ENCODE measurements around the gene TXNRD2.

DNA sequence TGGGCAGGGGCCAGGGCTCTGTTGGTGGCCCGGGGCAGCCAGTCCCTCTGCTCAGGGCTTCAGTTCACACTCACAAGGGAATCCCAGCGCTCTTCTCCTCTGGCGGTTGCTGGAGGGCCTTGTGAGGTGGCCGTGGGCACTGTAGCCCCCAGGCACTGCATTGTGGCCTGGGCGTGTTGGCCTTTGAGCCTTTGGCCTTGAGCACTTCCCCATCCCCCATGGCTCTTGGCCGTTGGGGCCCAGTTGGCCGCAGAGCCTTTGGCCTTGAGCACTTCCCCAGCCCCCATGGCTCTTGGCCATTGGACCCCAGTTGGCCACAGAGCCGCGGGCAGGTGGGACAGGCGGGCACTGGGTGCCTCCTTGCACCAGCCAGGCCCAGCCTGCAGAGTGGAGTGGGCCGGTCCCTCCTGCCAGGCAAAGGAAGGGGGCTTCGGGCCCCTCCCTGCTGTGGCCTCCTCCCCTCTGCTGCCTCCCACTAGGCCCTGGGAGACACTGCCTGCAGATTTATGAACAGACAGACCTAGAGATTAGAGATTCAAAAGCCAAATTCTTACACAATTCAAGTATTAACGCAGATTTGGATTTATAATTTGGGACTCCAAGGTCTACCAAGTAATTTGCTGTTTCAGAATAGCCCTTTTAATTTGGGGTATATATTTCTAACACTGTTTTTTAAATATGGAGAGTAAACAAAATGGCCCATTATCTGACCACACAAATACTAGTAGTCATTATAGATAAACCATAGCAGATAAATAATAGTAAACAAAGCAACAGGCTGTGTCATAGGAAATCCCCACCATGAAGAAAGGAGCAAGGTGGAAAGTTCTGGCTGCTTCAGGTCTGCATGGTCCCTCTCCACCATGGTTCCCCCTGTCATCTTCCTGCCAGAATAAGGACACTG lies 18.2 kb upstream of the TXNRD2 start:
- TF ChIP-seq FOXM1 (IDR thresholded peaks at IDR 0.05; ENCODE audit: borderline replicate concordance, low read depth): no peak
- TF ChIP-seq RAD21 (IDR thresholded peaks at IDR 0.05; ENCODE audit: low read depth): no peak
- no peak for TF ChIP-seq CEBPB (IDR thresholded peaks at IDR 0.05)
- no peak for TF ChIP-seq TCF12 (IDR thresholded peaks at IDR 0.05; ENCODE audit: low read depth)
- TF ChIP-seq YY1 (IDR thresholded peaks at IDR 0.05; ENCODE audit: low read depth): no peak
- TF ChIP-seq EP300 (IDR thresholded peaks at IDR 0.05; ENCODE audit: borderline replicate concordance): no peak
- TF ChIP-seq EGR1 (IDR thresholded peaks at IDR 0.05): no peak
- TF ChIP-seq USF1 (IDR thresholded peaks at IDR 0.05): no peak

Measured in Ishikawa (cell line).